Stimulated activated CD4-positive, alpha-beta T cell treated with anti-CD3 and anti-CD28 coated beads, Interleukin-15, amount 100 ng/mL, for 48 hours (primary cell): ENCODE measurements around the gene RNF39.
"Not testable (repeated sequence)": the region's sequence is repeated elsewhere in the genome, so short reads cannot be mapped to it uniquely, and the experiment has no call there.

Experiments used
- DNase-seq, 2 donors: peaks; one replicate each; pipeline ENCODE4 v3.0.0-alpha.2; 2020; ENCODE audit warnings: low read depth in 2 of 2

The RNF39 gene, protein sequence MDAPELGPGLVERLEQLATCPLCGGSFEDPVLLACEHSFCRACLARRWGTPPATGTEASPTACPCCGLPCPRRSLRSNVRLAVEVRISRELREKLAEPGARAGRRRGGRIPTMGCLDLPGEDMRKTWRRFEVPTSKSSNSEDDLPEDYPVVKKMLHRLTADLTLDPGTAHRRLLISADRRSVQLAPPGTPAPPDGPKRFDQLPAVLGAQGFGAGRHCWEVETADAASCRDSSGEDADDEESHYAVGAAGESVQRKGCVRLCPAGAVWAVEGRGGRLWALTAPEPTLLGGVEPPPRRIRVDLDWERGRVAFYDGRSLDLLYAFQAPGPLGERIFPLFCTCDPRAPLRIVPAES

GRCh38 chr6:30075094-30075789, at the start of gene RNF39:
RNF39 (minus strand) TSS chr6:30075769; CDS start chr6:30075585, 184 bp downstream.
- DNase-seq = no peak

- DNase-seq = no peak
Measured at GRCh38 chr6:30122515-30122914, 46.9 kb upstream of the RNF39 start.

DNA sequence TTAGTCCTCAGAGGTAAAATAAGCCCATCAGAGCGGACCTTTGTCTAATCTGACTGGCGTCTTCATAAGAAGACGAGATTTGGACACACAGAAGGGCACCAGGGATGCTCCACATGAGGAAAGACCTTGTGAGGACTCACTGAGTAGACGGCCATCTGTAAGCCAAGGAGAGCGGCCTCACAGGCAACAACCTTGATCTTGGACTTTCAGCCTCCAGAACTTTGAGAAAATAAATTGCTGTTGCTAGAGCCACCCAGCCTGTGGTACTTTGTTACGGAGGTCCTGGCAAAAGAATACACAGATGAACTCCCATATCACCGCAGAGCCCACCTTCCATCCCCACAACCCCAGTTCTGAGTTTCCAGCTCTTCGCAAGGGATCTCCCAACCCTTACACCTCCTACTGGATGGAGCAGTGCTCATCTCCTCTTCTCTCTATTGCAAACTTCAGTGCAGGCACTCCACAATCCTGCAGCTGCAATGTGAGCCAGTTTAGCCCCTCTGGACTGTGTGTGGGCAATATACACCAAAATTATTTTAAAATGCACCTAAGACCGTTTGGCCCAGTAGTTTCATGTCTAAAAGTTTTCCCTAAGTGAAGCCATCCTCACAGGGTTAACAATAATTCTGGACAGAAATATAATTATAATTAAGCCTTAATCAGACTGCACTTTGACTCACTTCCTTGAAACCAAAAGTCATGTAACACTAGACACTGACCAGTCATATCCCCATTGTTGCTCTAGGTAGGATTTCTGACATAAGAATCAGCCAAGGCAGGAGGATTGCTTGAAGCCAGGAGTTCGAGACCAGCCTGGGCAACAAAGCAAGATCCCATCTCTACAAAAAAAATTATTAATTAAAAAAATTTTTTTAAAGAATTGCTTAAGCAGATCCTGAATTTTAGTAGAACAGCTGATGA, 46.1 kb upstream of the RNF39 start:
- no peak for DNase-seq

GRCh38 chr6:30118691-30119090, 43.1 kb upstream of the RNF39 start:
- DNase-seq = not testable (repeated sequence)

DNA sequence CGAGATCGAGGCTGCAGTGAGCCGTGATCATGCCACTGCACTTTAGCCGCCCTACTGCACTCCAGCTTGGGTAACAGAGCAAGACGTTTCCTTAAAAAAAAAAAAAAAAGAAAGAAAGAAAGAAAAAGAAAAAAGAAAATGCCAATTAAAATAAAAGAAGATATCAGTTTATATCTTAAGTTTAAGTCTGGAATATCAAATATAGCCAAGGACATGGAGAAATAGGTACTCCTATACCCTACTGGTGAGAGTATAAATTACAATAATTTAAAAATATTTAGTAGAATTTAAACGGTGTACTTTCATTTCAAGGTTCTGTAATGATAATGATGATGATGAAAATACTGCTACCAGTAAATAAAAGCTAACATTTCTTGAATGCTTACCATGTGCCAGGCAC, 41.2 kb upstream of the RNF39 start:
- DNase-seq = no peak

- DNase-seq = no peak
Measured at GRCh38 chr6:30113841-30114240, 38.3 kb upstream of the RNF39 start.

DNA sequence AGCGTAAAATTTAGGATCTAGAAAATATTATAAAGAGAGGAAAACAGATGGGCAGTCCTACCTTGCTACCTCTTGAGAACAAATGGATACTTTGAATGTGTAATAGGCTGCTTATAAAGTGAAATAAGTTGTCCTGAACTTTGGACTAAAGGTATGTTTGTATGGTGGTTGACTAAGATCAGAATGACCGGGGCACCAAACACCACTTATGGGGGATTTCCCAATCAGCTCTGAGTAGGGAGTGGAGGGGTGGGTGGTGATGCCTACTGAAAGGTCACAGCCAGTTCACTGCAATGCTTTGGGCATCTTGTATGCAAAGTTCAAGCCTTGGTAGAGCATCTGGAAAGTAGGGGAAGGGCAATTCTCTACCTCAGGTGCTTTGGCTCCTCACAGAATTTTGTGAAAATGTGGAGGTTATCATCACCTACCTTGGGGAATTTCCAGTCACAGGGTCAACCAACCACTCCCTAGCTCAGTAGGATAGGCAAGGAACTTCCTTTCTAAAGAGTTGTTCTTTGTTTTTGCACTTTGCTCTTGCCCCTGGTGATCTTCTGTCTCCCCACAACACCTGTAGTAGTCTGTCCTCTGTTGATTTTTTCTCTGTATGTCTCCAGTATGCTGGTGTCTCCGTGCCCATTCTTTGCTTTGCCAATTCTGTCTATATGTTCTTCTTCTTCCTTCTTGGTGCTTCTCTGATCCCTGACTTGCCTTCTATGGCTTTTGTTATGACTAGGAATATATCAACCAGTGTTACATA, 37.6 kb upstream of the RNF39 start, which contains the start of gene TRIM31:
TSS of gene TRIM31 (minus strand) at position 88 of the 757 bp plus-strand sequence. CDS start 285 bp downstream, outside the sequence.
- DNase-seq = no peak

GRCh38 chr6:30112402-30112994, 36.9 kb upstream of the RNF39 start:
- DNase-seq = no peak

- no peak for DNase-seq
Measured at GRCh38 chr6:30111266-30111856, 35.8 kb upstream of the RNF39 start.

DNA sequence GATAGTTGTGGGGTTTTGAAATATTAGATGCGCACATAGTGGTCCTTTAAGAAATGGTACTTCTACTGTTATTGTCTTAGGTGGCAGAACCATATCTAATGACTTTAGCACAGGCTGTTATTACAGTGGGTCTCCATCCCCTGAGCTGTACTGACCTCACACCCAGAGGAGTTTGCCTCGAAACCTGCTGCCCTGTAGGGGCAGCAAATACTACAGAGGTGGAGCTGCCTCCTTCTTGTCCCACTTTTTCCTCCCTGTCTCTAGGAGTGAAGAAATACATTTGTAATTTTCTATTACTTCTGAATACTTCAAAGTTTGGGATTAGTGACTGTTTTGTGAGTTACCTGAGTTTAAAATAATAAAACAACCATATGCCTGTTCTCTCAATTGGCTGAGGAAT, 29.1 kb upstream of the RNF39 start:
- DNase-seq = no peak

DNA sequence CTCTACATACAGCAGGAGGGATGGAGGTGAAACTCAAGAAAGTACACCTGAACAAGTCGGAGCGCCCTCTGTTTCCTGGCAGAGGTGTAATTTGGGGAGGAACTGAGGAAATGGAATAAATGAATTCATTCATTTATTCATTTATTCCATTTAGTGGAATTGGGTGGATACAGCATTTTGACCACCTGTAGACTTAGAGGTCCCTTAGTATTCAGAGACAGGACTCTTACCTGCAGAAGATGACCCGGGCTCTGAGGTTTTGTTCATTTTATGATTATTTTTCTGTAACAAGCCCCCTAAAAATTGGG, 28.3 kb upstream of the RNF39 start:
- no peak for DNase-seq

- peak; percentile 65 to 77 for DNase-seq
Measured at GRCh38 chr6:30102970-30103871, 27.7 kb upstream of the RNF39 start.

DNA sequence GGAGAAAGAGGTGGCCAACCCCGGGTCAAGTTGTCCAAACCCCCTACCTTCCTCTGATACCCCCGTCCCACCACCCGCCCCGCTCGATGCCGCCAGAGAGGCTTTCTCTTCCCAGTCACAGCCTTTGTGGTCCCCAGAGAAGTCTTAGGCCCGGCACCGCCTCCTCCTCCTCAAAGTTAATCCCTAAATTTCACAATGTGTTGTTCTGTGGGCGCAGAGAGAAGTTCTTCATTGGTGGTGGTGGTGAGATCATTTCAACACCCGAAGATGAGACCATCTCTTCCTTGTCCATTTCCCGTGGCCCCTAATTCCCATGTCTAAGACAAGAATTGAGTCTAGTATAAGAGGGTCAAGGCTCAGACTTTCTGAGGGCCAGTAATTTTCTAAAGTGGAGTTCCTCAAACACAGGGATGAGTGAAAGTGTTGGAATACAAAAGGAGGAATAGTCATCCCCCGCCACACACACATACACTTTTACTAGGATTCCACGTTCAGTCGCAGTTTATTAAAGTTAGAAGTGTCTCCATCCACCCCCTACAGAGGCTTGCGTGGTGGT, 26.9 kb upstream of the RNF39 start:
- DNase-seq = no peak

GRCh38 chr6:30101444-30102413, 26.2 kb upstream of the RNF39 start:
- peak; percentile 36 to 61 for DNase-seq

DNA sequence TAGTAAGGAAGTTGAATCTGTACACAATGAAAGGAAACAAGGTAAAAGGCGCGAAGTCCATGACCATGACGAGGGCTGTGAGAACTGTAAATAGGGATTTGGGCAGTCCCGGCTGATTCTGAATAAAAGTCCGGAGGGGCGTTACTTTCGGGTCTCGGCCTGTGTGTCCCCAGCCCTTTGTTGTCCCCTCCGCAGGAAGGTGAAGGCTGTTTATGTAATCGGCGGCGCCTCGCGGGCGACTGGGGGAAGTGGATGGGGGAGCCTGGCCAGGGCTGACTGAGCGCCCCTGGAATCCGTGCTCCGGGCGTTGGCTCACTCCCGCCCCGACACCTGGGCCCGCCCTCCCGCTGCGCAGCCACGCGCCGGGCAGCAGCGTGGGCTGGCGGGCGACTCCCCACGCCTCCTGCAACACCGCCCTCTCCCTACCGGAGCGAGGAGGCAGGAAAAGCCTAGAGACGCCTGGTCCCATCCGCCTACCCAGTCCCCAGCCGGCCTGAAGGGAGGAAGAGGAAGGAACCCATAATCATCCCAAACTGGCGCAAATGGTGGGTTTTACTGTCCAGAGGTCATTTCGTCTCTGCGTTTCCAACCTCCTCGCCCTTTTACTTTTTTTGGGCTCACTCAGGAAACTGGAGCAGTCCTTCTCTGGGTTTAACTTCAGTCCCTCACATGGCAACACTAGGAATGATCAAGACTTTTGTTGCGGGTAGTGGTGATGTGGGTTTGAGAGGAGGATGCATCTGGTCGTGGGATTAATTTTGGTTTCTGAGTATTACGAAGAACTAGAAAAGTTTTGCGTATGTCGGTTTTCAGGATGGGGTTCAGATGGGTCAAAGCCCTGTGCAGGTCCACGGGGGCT, 25.2 kb upstream of the RNF39 start:
- DNase-seq = no peak

GRCh38 chr6:30100154-30100553, 24.6 kb upstream of the RNF39 start:
- DNase-seq = no peak
